ENCODE measurements around the gene ZBTB21. TPM values are rescaled to one million over a fixed set of nuclear protein-coding genes. Genes with fewer than 3 reads are reported as not detected.
"Not testable (repeated sequence)": the region's sequence is repeated elsewhere in the genome, so short reads cannot be mapped to it uniquely, and the experiment has no call there.

ZBTB21 gene
- total RNA-seq, 4 donors from 2014 or later = 5.2 to 19.5 (median 9.7) TPM

GRCh38 chr21:41952568-41953248 lies 57.5 kb downstream of the ZBTB21 start:
- Histone ChIP-seq H3K27me3 (no peaks in the 10 kb centered on the region), H3K27ac (peak overlapping the region; percentile 36 to 79 (median 58)), H3K4me3 (peak overlapping the region; percentile 48 to 87 (median 70)), H3K36me3 (no peaks in the 10 kb centered on the region), H3K9me3 (no peaks in the 10 kb centered on the region), H3K4me1 (peaks cover 3 to 33% (median 18%) of the 10 kb centered on the region in 4 donors)
- TF ChIP-seq POLR2AphosphoS5 (IDR thresholded peaks at IDR 0.05) (no peak), CTCF (IDR thresholded peaks at IDR 0.05) (no peak), POLR2A (IDR thresholded peaks at IDR 0.05) (no peak), EP300 (IDR thresholded peaks at IDR 0.05; ENCODE audit: low read depth) (no peak)
- in situ Hi-C loops (cut with MboI; ENCODE audit: low pct_ligation_motif_present in 1 of 4, low pct_unique_long_range_greater_than_20kb in 1 of 4, low sequenced_read_pairs in 3 of 4) = no loop called here
- intact Hi-C loops (cut with DNase I; ENCODE audit: low total_unique reads) = loop anchor here (10.0 kb wide), 1 partner anchor 52 kb away; no protein-coding TSS in a partner anchor
- peak; percentile 18 for DNase-seq
- 49 to 75% methylated on average over 4 to 30 of the region's 30 CpGs for WGBS, 2 donors (ENCODE audit: low coverage in 1 of 2)

GRCh38 chr21:41951876-41952567 lies 58.1 kb downstream of the ZBTB21 start:
- H3K36me3 ChIP-seq = no peaks in the 10 kb centered on the region
- no peak for DNase-seq
- intact Hi-C loops (cut with DNase I; ENCODE audit: low total_unique reads) = loop anchor here (10.0 kb wide), 1 partner anchor 53 kb away; no protein-coding TSS in a partner anchor
- H3K27me3 ChIP-seq = no peaks in the 10 kb centered on the region
- no peaks in the 10 kb centered on the region for H3K9me3 ChIP-seq
- 89% methylated on average over 5 of the region's 5 CpGs; no CpG with 5 or more reads in 1 of the 2 donors for WGBS, 2 donors (ENCODE audit: low coverage in 1 of 2)
- H3K4me1 ChIP-seq = peaks cover 3 to 32% (median 16%) of the 10 kb centered on the region in 4 donors
- in situ Hi-C loops (cut with MboI; ENCODE audit: low pct_ligation_motif_present in 1 of 4, low pct_unique_long_range_greater_than_20kb in 1 of 4, low sequenced_read_pairs in 3 of 4) = no loop called here
- peak overlapping the region in 1 of 4 donors; percentile 55 for H3K4me3 ChIP-seq
- H3K27ac ChIP-seq = peak overlapping the region in 1 of 4 donors; percentile 73
- TF ChIP-seq POLR2A (IDR thresholded peaks at IDR 0.05) = no peak
- no peak for TF ChIP-seq CTCF (IDR thresholded peaks at IDR 0.05)
- TF ChIP-seq POLR2AphosphoS5 (IDR thresholded peaks at IDR 0.05) = no peak
- TF ChIP-seq EP300 (IDR thresholded peaks at IDR 0.05; ENCODE audit: low read depth) = no peak

GRCh38 chr21:41950941-41951351 lies 59.2 kb downstream of the ZBTB21 start:
- WGBS, 2 donors (ENCODE audit: low coverage in 1 of 2) = 92% methylated on average over 10 of the region's 14 CpGs; no CpG with 5 or more reads in 1 of the 2 donors
- H3K27ac ChIP-seq = no peak overlapping the region
- H3K4me1 ChIP-seq = peaks cover 3 to 29% (median 15%) of the 10 kb centered on the region in 4 donors
- no peak overlapping the region for H3K4me3 ChIP-seq
- H3K27me3 ChIP-seq = no peaks in the 10 kb centered on the region
- H3K36me3 ChIP-seq = no peaks in the 10 kb centered on the region
- DNase-seq = no peak
- in situ Hi-C loops (cut with MboI; ENCODE audit: low pct_ligation_motif_present in 1 of 4, low pct_unique_long_range_greater_than_20kb in 1 of 4, low sequenced_read_pairs in 3 of 4) (no loop called here), intact Hi-C loops (cut with DNase I; ENCODE audit: low total_unique reads) (loop anchor here (10.0 kb wide), 1 partner anchor 54 kb away; no protein-coding TSS in a partner anchor)
- TF ChIP-seq EP300 (IDR thresholded peaks at IDR 0.05; ENCODE audit: low read depth) (no peak), POLR2AphosphoS5 (IDR thresholded peaks at IDR 0.05) (no peak), POLR2A (IDR thresholded peaks at IDR 0.05) (no peak), CTCF (IDR thresholded peaks at IDR 0.05) (no peak)
- H3K9me3 ChIP-seq = no peaks in the 10 kb centered on the region

DNA sequence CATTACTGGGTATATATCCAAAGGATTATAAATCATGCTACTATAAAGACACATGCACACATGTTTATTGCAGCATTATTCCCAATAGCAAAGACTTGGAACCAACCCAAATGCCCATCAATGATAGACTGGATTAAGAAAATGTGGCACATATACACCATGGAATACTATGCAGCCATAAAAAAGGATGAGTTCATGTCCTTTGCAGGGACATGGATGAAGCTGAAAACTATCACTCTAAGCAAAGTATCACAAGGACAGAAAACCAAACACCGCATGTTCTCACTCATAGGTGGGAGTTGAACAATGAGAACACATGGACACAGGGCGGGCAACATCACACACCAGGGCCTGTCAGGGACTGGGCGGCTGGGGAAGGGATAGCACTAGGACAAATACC lies 60.5 kb downstream of the ZBTB21 start:
- peaks cover 3 to 29% (median 15%) of the 10 kb centered on the region in 4 donors for H3K4me1 ChIP-seq
- not testable (repeated sequence) for H3K36me3 ChIP-seq, H3K4me3 ChIP-seq, H3K27ac ChIP-seq, DNase-seq, H3K9me3 ChIP-seq, H3K27me3 ChIP-seq
- intact Hi-C loops (cut with DNase I; ENCODE audit: low total_unique reads) (loop anchor here (10.0 kb wide), 1 partner anchor 55 kb away; no protein-coding TSS in a partner anchor), in situ Hi-C loops (cut with MboI; ENCODE audit: low pct_ligation_motif_present in 1 of 4, low pct_unique_long_range_greater_than_20kb in 1 of 4, low sequenced_read_pairs in 3 of 4) (loop anchor here in 1 of 4 donors (25.0 kb wide), 1 partner anchor 163 kb away; no protein-coding TSS in a partner anchor)
- WGBS, 2 donors (ENCODE audit: low coverage in 1 of 2) = 97% methylated on average over 3 of the region's 3 CpGs; no CpG with 5 or more reads in 1 of the 2 donors

Measured in transverse colon (tissue), 4 donors.